SW 1271 (cell line): Measurements from ENCODE around the gene MRPS5.
"Not testable (repeated sequence)": the region's sequence is repeated elsewhere in the genome, so short reads cannot be mapped to it uniquely, and the experiment has no call there.

ENCODE experiments used
- DNase-seq, 2 experiments: peaks; one replicate each; lab custom pipeline; 2025; lab: John Stamatoyannopoulos, UW

Gene MRPS5

DNA sequence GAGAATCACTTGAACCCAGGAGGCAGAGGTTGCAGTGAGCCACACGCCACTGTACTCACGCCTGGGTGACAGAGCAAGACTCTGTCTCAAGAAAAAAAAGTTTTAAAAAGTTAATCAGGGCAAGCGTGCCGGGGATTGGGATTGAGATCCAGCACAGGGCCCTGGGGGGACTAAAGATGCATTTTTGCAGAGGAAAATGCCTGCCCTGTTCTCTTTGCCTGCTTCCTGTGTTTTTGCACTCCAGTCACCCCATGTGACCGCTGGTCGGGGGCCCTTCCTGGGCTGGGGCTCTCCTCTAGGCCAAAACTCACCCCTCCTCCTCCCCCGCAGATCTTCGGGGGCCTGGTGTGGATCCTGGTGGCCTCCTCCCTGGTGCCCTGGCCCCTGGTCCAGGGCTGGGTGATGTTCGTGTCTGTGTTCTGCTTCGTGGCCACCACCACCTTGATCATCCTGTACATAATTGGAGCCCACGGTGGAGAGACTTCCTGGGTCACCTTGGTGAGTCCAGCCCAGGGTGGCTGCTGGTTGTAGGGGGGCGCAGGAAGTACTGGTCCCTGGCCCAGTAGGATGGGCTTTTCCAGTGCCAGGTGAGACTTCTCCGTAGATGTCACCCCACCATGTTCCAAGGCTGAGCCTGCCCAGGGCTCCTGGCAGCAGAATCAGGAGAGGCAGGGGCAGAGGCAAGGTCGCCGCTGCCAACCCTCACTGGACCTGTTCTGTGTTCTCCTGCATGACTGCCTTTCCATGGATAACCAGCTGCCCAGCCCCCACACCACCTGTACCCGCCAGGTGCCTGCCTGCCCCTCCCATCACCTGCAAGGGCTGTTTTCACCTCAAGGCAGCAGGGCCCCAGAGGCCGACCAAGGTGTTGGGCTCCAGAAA lies 73.7 kb downstream of the MRPS5 start:
- no peak for DNase-seq

DNA sequence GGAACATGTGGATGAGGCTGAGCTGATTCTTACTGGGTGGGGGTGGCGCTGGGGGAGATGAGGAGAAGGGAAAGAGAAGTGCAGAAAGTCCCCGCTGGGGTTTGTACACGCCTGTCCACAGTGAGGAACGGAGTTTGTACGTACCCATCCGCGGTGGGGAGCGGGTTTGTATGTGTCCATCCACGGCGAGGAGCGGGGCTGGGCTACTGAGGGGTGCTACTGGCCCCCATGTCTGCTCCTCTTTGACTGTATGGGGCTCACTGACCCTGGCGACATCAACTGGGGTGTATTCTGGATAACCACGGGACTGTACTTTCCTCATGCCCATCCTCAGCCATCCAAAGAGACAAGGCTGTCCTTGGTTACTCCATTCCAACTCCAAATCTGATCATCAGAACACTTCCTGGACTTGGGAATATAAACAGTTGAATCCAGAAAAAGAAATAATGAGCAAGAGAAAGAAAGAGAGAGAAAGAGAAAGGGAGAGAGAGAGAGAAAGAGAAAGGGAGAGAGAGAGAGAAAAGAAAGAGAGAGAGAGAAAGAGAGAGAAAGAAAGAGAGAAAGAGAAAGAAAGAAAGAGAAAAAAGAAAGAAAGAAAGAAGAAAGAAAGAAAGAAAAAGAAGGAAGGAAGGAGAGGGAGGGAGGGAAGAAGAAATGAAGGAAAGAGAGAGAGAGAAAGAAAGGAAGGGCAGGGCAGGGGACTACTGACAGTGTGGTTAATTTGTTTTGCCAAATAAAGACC lies 75.1 kb downstream of the MRPS5 start:
- DNase-seq = no peak

DNA sequence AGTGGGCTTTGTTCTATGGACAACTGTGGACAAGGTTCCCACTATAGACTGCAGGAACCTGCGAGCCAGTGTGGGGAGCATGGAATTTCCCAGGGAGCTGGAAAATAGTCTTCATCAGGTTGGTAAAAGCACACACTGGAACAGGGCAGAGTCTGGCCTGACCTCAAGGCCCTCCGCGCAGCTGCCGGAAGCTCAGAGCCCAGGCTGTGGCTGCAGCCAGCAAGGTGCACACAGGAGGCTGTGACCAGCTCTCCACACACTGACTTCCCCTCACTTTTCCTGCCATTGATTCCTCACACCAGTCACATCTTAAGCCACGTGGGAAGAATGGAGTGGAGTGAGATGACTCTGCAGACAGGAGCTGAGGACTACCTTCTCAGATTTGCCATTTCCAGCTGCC lies 77.0 kb downstream of the MRPS5 start:
- DNase-seq = no peak

DNA sequence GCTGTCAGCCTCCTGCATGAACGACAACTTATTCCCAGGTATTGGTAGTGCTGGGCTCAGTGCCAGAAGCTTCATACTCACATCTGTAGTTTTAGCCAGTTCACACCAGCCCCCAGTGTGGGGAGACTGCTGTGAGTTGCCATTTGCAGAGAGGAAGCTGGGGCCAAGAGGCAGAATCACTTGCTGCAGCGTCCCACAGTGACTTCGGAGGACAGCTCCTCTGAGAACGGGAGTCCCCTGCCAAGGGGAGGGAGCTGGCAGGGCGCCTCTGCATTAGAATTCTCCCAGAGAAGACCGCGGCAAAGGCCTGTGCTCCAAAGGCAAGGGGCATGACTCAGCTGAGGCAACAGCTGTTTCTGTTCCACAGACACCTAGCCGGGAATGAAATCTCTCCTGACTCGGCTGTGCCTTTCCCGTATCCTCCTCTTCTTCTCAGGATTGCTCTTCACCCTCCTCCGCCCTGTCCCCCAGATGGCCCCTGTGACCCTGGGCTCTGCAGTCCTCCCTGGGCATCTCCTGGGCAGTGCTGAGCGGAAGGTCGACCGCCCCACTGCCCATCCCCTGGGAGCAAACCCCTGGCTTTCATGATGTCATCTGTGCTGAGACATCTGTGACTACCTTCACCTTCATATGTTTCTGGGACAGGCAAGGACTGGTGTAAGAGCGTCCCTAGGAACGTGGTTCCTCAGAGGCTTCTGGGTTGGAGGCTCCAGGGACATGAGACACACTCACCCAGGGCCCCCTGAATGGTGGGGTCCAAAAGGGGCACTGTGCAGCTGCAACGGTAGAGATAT lies 78.1 kb downstream of the MRPS5 start:
- DNase-seq = no peak

DNA sequence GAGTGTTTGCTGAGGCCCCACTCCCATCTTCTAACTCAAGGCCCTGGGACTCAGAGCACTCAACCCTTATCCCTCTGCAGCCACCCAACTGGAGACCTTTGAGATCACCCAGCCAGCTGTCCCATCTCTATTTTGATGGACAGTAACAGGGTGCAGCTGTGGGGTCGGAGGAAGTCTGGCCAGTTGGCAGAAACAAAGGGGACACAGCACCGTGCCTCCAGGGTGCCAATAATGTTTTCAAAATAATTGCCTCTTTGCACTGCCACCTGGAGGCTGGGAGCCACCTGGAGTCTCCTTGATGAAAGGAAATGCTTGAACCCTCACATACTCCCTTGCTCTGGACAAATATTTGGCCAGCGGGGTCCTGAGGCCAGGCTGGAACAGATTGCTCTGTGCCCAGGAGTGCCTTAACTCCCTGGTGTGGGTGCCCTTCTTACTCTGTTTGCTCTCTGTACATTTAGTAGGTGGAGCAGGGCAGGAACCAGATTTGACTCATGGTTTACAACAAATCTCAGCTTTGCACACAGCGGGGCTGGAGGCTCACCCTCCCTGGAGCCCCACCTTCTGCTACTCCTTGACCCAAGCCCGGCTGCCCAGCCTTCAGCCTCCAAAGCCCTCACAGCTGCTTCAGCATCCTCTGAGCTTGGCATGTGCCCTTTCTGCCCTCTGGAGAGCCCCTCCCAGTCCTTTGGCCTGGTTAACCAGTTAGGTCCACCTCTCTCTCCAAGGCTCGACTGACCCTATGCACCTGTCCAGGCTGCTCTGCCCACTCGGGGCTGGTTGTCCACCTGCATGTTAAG lies 78.9 kb downstream of the MRPS5 start:
- DNase-seq = no peak

DNA sequence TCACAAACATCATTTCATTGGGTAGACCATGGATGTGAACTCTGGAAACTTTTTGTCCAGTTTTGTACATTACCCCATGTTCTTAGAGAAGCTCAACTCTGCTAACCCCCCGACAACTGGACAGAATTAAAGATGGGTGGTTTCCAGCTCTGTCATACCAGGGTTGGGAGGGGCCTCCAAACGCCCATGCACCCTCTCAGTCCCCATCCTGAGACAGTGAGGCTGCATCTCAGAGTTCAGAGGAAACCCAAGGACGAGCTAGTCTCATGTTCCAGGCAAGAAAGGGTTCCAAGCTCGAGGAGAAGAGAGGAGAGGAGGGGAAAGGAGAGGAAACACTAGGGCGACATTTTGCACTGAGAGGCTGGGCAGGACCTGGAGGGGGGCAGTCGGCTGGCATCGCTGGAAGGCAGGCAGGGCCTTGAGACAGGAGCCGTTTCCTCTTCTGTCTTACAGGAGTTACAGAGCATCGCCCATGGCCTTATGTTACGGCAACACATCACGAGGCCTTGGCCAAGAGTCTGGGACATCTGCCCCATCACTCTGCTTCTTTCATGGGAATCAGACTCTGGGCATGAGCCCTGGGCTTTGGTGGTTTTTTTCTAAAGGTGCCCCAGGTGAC lies 79.7 kb downstream of the MRPS5 start:
- DNase-seq = no peak

DNA sequence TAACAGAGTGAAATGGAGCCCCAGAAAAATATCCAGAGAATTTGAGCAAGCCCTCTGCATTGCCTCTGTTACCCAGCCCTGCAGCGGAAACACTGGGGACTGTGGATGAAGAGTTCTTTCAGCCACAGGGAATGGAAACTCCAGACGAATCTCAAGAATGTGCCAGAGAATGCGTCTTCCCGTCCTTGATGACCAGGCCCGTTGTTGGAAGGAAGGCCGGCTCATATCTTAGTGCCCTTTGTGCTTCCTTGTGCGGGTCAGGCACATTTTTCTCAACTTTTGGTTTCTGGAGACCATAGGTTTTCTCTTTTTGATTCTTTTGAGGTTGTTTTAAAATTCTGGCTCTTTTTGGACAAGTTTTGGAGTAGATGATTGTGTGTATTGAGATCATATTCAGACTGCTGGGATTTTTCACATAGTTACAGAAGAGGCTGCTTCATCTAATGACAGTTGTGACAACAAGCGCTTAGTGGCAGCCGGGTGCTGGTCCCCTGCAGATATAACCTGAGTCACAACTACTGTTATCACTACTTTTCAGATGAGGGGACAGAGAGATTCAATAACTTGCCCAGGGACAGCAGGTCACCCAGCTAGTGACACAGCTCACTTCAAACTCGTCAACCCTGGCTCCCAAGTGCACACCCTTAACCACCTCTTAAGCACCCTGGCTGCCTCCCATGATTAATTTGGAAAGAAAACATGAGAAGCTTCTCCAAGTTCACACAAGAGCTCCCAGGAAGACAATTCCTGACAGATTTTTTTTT lies 80.4 kb downstream of the MRPS5 start:
- DNase-seq = no peak

DNA sequence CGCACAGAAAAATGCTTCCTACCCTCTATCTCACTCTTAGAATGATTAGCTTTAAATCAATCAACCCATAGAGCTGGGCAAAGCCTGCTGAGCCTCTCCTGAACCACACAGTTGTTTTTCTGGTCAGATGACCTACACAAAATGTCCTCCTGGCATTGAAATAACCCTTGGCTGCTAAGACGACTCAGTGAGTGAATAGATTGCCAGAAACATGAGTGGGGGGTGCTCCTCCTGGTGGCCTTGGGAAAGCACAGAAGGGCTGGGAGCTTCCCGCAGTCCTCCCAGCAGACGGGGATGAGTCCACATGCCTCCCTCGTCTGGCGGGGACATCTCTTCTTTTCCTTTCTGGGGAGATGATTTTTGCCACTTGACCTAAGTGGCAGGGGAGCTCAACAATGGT lies 81.2 kb downstream of the MRPS5 start:
- DNase-seq = no peak

DNA sequence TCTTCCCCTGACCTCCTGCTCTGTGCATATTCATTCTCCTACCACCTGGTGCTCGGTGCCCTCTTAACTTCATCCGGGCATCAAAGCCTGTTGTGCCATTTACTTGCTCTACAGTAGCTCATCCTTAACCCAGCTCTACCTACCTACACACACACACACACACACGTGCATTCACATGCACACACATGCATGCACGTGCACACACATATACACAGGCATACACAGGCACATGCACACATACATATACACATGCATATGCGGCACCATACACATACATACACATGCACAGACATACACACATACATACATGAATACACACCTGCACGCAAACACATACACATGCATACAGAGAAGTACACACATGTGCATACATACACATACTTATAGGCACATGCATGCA lies 81.6 kb downstream of the MRPS5 start:
- DNase-seq = no peak

DNA sequence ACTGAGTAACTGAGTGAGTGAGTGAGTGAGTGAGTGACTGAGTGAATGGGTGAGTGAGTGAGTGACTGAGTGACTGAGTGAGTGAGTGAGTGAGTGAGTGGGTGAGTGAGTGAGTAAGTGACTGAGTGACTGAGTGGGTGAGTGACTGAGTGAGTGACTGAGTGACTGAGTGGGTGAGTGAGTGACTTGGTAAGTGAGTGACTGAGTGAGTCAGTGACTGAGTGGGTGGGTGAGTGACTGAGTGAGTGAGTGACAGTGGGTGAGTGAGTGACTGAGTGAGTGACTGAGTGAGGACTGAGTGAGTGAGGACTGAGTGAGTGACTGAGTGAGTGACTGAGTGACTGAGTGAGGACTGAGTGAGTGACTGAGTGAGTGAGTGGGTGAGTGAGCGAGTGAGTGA lies 82.2 kb downstream of the MRPS5 start:
- no peak for DNase-seq

DNA sequence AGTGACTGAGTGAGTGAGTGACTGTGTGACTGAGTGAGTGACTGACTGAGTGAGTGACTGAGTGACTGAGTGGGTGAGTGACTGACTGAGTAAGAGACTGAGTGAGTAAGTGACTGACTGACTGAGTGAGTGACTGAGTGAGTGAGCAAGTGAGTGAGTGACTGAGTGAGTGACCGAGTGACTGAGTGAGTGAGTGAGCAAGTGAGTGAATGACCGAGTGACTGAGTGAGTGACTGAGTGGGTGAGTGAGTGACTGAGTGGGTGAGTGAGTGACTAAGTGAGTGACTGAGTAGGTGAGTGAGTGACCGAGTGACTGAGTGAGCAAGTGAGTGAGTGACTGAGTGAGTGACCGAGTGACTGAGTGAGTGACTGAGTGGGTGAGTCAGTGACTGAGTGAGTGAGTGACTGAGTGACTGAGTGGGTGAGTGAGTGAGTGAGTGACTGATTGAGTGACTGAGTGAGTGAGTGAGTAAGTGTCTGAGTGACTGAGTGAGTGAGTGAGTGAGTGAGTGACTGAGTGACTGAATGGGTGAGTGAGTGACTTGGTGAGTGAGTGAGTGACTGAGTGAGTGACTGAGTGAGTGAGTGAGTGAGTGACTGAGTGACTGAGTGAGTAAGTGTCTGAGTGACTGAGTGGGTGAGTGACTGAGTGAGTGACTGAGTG lies 82.8 kb downstream of the MRPS5 start:
- no peak for DNase-seq

DNA sequence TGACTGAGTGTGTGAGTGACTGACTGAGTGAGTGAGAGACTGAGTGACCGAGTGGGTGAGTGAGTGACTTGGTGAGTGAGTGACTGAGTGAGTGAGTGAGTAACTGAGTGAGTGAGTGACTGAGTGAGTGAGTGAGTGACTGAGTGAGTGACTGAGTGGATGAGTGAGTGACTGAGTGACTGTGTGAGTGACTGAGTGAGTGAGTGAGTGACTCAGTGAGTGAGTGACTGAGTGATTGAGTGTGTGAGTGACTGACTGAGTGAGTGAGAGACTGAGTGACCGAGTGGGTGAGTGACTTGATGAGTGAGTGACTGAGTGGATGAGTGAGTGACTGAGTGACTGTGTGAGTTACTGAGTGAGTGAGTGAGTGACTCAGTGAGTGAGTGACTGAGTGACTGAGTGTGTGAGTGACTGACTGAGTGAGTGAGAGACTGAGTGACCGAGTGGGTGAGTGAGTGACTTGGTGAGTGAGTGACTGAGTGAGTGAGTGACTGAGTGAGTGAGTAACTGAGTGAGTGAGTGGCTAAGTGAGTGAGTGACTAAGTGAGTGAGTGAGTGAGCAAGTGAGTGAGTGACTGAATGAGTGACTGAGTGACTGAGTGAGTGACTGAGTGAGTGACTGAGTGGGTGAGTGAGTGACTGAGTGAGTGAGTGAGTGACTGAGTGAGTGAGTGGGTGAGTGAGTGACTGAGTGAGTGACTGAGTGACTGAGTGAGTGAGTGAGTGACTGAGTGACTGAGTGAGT lies 83.6 kb downstream of the MRPS5 start:
- not testable (repeated sequence) for DNase-seq

DNA sequence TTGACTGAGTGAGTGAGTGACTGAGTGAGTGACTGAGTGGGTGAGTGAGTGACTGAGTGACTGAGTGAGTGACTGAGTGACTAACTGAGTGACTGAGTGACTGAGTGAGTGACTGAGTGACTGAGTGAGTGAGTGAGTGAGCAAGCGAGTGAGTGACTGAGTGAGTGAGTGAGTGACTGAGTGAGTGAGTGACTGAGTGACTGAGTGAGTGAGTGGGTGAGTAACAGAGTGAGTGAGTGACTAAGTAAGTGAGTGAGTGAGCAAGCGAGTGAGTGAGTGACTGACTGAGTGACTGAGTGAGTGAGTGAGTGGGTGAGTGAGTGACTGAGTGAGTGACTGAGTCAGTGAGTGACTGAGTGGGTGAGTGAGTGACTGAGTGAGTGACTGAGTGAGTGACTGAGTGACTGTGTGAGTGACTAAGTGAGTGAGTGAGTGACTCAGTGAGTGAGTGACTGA lies 84.2 kb downstream of the MRPS5 start:
- no peak for DNase-seq

DNA sequence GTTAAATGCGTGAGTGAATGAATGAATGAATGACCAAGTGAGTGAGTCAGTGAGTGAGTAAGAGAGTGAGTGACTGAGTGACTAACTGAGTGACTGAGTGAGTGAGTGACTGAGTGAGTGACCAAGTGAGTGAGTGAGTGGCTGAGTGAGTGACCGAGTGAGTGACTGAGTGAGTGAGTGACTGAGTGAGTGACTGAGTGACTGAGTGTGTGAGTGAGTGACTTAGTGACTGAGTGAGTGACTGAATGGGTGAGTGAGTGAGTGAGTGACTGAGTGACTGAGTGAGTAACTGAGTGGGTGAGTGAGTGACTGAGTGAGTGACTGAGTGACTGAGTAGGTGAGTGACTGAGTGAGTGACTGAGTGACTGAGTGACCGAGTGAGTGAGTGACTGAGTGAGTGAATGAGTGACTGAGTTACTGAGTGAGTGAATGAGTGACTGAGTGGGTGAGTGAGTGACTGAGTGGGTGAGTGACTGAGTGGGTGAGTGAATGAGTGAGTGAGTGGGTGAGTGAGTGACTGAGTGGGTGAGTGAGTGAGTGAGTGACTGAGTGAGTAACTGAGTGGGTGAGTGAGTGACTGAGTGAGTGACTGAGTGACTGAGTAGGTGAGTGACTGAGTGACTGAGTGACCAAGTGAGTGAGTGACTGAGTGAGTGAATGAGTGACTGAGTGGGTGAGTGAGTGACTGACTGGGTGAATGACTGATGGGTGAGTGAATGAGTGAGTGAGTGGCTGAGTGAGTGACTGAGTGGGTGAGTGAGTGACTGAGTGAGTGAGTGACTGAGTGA lies 84.8 kb downstream of the MRPS5 start:
- no peak for DNase-seq
